ENCODE results near the gene ACTG2. TPM values are rescaled to one million over a fixed set of nuclear protein-coding genes. Genes with fewer than 3 reads are reported as not detected.
"Not testable (repeated sequence)": the region's sequence is repeated elsewhere in the genome, so short reads cannot be mapped to it uniquely, and the experiment has no call there.

ACTG2 gene
- 1 to 10 TPM in 2 of 3 donors, under 1 TPM in 1; 0.36 to 1.9 (median 1.2) TPM for polyA plus RNA-seq (ENCODE audit: insufficient read length in 3 of 3)
- long read RNA-seq, donor 1, result 0 reads
- long read RNA-seq, donor 2, partial matches to known transcripts, result 0 of 1 reads
- long read RNA-seq, donor 2, other reads (novel, unspliced or antisense), result 0 of 1 reads
- long read RNA-seq, donor 3, partial matches to known transcripts, result 0 of 1 reads
- long read RNA-seq, donor 3, other reads (novel, unspliced or antisense), result 0 of 1 reads
- long read RNA-seq, donor 4, partial matches to known transcripts, result 0 of 2 reads
- long read RNA-seq, donor 4, other reads (novel, unspliced or antisense), result 0 of 2 reads
- long read RNA-seq, donor 5, partial matches to known transcripts, result 0 of 3 reads
- long read RNA-seq, donor 5, other reads (novel, unspliced or antisense), result 0 of 3 reads
- long read RNA-seq, donor 6, partial matches to known transcripts, result 0 of 2 reads
- long read RNA-seq, donor 6, other reads (novel, unspliced or antisense), result 0 of 2 reads
- long read RNA-seq, donor 7, partial matches to known transcripts, result 0 of 6 reads
- long read RNA-seq, donor 7, other reads (novel, unspliced or antisense), result 0 of 6 reads
- long read RNA-seq, donor 8, result 0 reads
- long read RNA-seq, donor 9, result 0 reads
- long read RNA-seq, donor 10, result 0 reads
- long read RNA-seq, donor 11, partial matches to known transcripts, result 0 of 2 reads
- long read RNA-seq, donor 11, other reads (novel, unspliced or antisense), result 0 of 2 reads
- long read RNA-seq, donor 12, partial matches to known transcripts, result 0 of 1 reads
- long read RNA-seq, donor 12, other reads (novel, unspliced or antisense), result 0 of 1 reads
- long read RNA-seq, donor 13, result 0 reads
- long read RNA-seq, donor 14, result 0 reads
- long read RNA-seq, donor 15, transcript ACTG2-207 (4 exons, 540 nt), result minor isoform, 15 of 1,348 reads
- long read RNA-seq, donor 15, transcript ACTG2-201 (9 exons, 1,530 nt), result major isoform, 725 of 1,348 reads
- long read RNA-seq, donor 15, transcript ACTG2-209 (3 exons, 638 nt), result minor isoform, 18 of 1,348 reads
- long read RNA-seq, donor 15, transcript ACTG2-208 (2 exons, 574 nt), result minor isoform, 9 of 1,348 reads
- long read RNA-seq, donor 15, partial matches to known transcripts, result 475 of 1,348 reads
- long read RNA-seq, donor 15, other reads (novel, unspliced or antisense), result 98 of 1,348 reads
- long read RNA-seq, donor 16, result 0 reads

DNA sequence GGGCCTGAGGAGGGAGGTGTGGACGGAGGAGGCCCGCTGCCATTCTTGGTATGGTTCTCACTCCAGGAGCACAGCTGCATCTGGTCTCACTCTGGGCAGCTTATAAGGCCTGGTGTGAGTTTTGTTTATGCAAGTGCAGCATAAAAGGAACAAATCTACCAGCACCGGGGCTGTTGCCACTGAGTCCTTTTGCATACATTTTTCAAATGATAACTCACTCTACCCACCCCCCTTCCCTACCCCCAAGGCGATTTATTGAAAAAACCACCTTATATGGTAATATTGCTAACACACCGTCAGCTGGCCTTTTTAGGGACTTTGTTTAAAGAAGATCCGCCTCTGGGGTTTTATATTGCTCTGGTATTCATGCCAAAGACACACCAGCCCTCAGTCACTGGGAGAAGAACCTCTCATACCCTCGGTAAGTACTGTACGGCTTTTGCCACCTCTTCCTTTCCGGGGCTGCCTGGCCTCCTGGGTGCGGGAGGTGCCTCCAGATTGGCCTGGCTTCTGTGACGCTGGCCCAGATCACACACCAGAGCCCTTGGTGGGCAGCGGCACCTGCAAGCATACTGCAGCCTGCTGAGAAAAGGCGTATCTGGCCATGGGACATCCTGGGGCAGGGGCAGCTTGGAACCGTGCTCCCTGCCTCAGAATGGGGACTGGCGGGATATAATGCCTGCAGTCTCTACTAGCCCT lies at the start of gene ACTG2:
Gene ACTG2 (plus strand): TSS at position 378 of the 699 bp plus-strand sequence. CDS start 8,304 bp downstream, outside the sequence.
- DNase-seq, result no peak

- no peak for DNase-seq
Observed at GRCh38 chr2:73844087-73844486, 48.7 kb upstream of the ACTG2 start.

DNA sequence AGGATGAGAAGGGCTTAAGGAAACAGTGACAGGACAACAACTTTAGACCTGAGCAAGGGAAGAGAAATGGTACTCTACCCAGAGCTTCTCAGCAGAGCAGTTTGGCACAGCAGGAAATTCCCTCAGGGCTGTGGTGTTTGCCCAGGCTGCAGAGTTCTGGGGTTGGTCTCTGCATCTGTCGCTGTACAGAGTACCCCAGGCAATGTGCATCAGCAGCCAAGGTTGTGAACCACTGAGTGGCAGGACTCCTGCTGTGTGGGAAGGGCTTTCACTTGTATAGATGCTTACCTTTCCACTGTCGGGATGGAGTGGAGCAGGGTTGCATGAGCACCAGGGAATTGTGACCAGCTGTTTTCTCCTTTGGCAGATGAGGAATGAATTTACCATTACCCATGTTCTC lies 42.8 kb upstream of the ACTG2 start:
- no peak for DNase-seq

GRCh38 chr2:73851274-73851673 lies 41.5 kb upstream of the ACTG2 start:
- DNase-seq, result no peak

DNA sequence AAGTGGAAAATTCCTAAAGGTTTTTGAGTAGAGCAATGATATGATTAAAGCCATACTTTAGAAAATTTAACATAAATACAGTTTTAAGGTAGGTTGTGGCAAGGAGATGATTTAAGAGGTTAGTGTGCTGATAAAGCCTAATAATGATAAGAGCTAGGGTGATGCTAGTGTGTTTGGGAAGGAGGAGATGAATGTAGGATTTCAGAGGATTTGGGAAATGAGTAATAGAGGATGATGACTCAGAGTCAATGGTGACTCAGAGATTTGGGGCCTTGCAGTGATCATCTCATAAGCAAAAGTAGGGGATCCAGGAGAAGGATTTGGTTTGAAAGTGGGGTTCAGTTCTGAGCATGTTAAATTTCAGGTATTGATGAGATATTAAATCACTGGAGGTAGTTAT lies 40.8 kb upstream of the ACTG2 start:
- DNase-seq, result no peak

DNA sequence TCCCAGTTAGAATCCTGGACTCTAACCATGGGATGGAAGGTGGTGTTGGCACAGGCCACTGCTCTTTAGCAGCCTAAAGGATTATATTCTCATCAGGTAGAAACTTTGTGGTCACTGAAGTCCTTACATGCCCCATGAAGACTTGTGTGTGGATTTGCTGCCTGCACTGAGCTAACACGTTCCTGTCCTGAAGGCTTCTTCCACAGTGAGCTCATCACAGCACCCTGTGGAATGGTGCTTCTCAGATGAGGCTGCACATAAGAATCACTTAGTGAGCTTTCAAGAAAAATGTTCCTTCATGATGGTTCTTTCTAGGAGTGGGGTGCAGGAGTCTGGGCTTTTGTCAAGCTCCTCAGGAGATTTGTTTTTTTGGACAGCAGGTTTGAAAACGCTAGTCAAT lies 37.3 kb upstream of the ACTG2 start:
- DNase-seq, result no peak

DNA sequence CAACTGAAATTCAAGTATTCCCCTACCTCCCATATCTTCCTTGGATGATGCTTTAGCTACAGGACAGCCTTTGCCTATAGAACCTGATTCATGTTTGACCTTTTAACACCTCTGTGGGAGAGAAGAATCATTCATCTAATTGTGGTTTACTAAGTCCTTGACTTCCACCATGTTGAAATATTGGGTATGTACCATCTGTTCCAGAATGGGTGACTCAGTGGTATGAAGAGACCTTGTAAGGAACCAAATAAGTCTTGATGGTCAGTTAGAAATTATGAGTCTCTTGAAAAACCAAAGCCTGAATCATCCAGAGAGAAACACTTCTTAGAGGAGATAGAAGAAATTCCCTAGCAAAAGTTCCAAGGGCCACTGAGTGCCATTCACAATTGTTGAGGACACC lies 36.6 kb upstream of the ACTG2 start:
- DNase-seq, result no peak

GRCh38 chr2:73859721-73860586 lies 32.9 kb upstream of the ACTG2 start:
- no peak for DNase-seq

GRCh38 chr2:73862987-73863386 lies 29.8 kb upstream of the ACTG2 start:
- no peak for DNase-seq

DNA sequence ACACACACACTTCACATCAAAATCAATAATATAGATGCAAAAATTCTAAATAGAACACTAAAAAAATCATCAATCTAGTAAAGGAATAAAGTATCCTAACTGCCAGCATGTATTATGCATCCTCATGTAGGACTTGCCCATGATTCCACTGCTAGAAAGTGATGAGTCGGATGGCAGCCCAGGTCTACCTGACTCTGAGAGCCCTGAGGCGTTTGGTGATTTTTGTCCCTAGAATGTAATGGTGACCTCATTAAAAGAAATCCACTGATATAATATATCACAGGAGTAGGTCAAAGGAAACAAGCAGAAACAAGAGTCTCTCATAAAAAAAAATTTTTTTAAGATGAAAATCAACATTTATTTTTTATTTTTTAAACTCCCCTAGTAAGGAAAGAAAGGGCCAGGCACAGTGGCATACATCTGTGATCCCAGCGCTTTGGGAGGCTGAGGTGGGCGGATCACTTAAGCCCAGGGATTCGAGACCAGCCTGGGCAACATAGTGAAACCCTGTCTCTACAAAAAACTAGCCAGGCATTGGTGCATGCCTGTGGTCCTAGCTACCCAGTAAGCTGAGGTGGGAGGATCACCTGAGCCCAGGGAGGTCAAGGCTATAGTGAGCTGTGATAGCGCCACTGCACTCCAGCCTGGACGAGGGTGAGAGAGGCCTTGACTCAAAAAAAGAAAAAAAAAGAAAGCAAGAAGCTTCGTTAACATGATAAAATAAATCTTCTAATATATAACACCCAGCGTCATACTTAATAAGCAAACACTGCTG lies 24.4 kb upstream of the ACTG2 start:
- DNase-seq, result no peak

GRCh38 chr2:73870084-73870483 lies 22.7 kb upstream of the ACTG2 start:
- peak; percentile 21 for DNase-seq

DNA sequence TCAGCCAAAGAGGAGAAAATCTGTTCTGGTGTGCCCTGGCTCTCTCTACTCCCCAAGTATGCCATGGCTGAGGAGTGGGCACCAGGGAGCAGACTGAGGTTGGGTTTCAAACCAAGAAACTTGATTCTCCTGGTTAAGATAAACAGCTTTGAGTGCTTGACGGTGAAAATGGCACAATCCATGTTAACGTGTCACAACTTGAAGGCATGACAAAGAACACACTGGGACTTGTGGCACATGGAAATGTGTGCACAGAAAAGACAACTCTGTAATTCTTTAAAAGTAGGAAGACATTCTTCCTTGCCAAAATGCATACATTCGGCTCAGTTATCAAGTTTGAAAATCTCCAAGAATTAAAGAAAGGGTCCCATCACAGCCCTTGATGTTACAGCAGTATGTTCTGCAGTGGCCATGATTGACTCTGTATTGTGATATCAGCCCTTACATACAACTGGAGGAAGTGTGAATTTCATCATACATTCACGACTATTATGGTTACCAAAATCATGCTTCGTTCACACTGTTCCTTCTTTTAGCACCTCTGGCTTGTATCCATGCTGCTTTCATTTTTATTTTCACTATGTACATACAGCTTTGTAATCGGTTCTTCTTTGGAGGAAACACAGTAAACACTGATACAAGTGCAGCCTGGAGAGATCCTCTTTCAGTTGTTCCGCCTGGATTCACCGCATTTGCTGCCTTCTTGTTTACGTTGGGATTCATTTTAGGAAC lies 15.6 kb upstream of the ACTG2 start:
- DNase-seq, result no peak

- DNase-seq, result not testable (repeated sequence)
Observed at GRCh38 chr2:73877984-73878383, 14.8 kb upstream of the ACTG2 start.

DNA sequence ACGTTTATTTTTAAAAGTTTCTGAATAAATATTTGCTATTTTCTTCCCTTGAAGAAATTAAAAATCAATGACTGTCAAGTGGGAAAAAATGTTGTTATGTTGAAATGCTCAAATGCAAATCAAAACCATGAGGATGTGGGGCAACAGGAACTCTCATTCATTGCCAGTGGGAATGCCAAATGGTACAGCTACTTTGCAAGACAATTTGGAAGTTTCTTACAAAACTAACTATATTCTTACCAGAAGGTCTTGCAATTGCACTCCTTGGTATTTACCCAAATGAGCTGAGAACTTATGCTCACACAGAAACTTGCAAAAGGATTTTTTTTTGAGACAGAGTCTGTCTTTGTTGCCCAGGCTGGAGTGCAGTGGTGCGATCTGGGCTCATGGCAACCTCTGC lies 7.4 kb upstream of the ACTG2 start:
- DNase-seq, result no peak

DNA sequence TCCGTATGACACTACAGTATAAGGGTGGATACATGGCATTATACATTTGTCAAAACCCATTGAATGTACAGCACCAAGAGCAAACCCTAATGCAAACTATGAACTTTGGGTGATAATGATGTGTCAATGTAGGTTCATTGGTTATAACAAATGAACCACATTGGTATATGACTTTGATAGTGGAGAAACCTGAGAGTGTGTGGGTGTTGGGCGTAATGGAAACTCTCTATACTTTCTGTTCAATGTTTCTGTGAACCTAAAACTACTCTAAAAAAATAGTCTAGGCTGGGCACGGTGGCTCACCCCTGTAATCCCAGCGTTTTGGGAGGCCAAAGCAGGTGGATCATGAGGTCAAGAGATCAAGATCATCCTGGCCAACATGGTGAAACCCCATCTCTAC lies 6.5 kb upstream of the ACTG2 start:
- no peak for DNase-seq

- not testable (repeated sequence) for DNase-seq
Observed at GRCh38 chr2:73887596-73888353, 5.0 kb upstream of the ACTG2 start.

GRCh38 chr2:73888388-73888787 lies 4.4 kb upstream of the ACTG2 start:
- DNase-seq, result no peak

DNA sequence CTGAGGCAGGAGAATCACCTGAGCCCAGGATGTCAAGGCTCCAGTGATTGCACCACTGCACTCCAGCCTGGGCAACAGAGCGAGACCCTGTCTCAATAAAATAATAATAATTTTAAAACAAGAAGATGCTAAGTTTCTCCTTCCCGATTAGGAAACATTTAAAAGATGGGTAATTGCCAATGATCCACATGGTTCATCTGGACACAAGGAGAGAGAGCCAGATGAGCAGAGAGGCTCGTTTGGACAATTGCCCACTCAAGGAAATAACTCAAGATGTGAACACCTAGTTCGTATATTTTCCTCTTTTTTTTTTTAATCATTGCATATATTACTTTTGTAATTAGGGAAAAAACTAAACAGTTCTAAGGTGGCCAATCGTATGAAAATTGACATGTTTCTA lies 3.6 kb upstream of the ACTG2 start:
- DNase-seq, result no peak
